Stimulated activated CD4-positive, alpha-beta T cell treated with anti-CD3 and anti-CD28 coated beads, Interleukin-12 subunit alpha, Interleukin-12 subunit beta, amount 100 ng/mL, for 24 hours (primary cell): ENCODE measurements around the gene HOXA6.
A peak's percentile ranks its signal among the peaks of the same experiment; 100 is the strongest.

Experiments used
- DNase-seq, 2 experiments: peaks; one replicate each; pipeline ENCODE4 v3.0.0-alpha.2; 2020; ENCODE audit warnings: low read depth in 2 of 2

The HOXA6 gene

GRCh38 chr7:27162561-27163287 lies 15.2 kb upstream of the HOXA6 start:
- no peak for DNase-seq

GRCh38 chr7:27161721-27162560 lies 14.4 kb upstream of the HOXA6 start:
- no peak for DNase-seq

GRCh38 chr7:27161214-27161720 lies 13.7 kb upstream of the HOXA6 start:
- DNase-seq: no peak

- peak; percentile 77 to 83 for DNase-seq
Measured at GRCh38 chr7:27160546-27161213, 13.1 kb upstream of the HOXA6 start.

GRCh38 chr7:27160145-27160545 lies 12.6 kb upstream of the HOXA6 start:
- no peak for DNase-seq

GRCh38 chr7:27159266-27160144 lies 11.9 kb upstream of the HOXA6 start:
- DNase-seq: no peak

GRCh38 chr7:27158436-27159265 lies 11.1 kb upstream of the HOXA6 start:
- no peak for DNase-seq

- DNase-seq: no peak
Measured at GRCh38 chr7:27157702-27158431, 10.3 kb upstream of the HOXA6 start.

GRCh38 chr7:27156916-27157701 lies 9.5 kb upstream of the HOXA6 start:
- no peak for DNase-seq

- no peak for DNase-seq
Measured at GRCh38 chr7:27156508-27156898, 8.9 kb upstream of the HOXA6 start, which contains the start of gene HOXA7. TSS of gene HOXA7 (minus strand) at chr7:27156675. CDS start at chr7:27156545, 130 bp downstream.

- no peak for DNase-seq
Measured at GRCh38 chr7:27155816-27156507, 8.4 kb upstream of the HOXA6 start.

- peak in 1 of 2 experiments; percentile 45 for DNase-seq
Measured at GRCh38 chr7:27154901-27155815, 7.6 kb upstream of the HOXA6 start.

- no peak for DNase-seq
Measured at GRCh38 chr7:27154369-27154768, 6.8 kb upstream of the HOXA6 start.

GRCh38 chr7:27153526-27153925 lies 6.0 kb upstream of the HOXA6 start:
- no peak for DNase-seq

GRCh38 chr7:27152816-27153442 lies 5.4 kb upstream of the HOXA6 start:
- no peak for DNase-seq

- DNase-seq: no peak
Measured at GRCh38 chr7:27151931-27152815, 4.6 kb upstream of the HOXA6 start, which contains the start of gene HOXA3. TSS of gene HOXA3 (minus strand) at chr7:27152583. CDS start at chr7:27110640, 41,943 bp downstream.
